ENCODE measurements around the gene FOXP2.

Gene FOXP2

GRCh38 chr7:114413761-114414155 is 857 bp upstream of the FOXP2 start:
- no peak for DNase-seq (ENCODE audit: low read depth)
- no peak overlapping the region for H3K4me3 ChIP-seq (ENCODE audit: control insufficient read depth, low read depth, low read length)
- no peak for TF ChIP-seq CTCF (IDR thresholded peaks at IDR 0.05; ENCODE audit: control insufficient read depth, insufficient read depth, low read depth, low read length, missing control alignments)

DNA sequence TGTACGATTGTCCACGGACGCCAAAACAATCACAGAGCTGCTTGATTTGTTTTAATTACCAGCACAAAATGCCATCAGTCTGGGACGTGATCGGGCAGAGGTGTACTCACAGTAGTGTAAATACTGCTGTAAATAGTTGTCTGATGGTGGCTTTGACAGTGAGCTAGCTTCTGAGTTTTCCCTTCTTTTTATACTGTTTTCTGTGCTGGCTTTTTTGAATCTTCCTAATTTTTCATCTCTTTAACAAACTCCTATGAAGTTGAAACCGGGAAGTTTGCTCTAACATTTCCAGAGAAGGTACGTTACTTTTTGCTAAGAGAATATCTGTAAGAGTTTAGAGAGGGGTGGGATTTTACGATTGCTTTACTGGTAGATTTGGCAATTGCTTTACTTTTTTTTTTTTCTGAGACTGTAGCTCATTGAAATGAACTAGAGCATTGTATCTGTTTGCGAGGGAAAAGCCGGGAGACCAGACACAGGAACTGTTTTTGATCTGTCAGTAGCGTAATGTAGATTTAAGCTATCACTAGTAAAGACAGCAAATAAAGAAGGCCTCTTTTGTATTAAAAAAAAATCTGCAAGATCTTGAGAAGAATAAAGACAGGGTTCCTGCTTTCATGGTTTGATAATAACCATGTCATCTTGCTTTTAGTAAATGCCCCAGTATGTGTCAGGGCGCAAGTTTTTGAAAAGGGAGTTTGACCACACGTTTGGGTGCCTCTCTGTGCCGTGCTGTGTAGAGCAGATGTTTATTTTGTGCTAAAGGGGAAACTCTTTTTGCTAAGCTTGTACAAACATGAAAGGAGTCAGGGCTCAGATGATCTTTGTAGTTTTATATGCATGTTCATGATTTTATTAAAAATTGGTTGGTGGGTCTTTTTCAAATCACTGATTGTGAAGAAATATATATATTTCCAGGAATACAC is 712 bp downstream of the FOXP2 start:
- peak overlapping the region; percentile 28 for H3K4me3 ChIP-seq (ENCODE audit: control insufficient read depth, low read depth, low read length)
- TF ChIP-seq CTCF (IDR thresholded peaks at IDR 0.05; ENCODE audit: control insufficient read depth, insufficient read depth, low read depth, low read length, missing control alignments) = no peak

DNA sequence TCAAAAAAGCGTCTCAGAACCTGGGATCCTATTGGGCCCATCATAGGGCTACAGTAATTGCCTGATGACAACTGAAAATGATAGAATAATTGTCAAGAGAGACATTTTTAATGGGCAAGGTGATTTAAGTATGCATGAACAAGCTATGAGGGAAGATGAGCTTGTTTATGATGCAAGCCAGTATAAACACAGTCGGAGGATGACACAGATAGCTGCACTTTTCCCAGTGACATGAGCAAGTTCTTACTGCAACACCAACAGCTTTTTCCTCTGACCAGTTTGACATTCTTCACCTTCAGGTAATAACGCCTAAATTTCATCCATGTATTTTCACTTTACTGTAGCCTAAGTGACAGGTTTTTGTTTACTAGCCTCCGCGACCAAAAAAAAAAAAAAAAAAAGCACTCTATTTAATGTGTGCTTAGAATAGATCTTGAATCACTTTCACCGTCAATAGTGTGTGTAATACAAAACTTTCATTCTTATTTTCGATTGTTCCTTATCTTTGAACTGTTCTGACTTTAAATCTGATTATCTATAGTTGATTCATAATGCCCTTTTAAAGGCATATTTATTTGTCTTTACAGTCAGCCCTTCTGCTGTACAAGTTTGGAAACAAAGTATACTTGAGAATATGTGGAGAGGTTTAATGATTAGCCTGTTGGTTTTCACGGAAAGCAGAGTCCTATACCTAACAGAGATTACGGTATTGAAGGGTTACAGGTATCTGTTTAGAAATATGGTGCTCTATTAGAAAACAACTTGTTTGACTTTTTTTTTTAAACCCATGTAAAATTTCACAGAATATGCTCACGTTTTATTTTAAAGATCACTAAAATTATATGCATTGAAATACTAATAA is 1.7 kb downstream of the FOXP2 start:
- DNase-seq (ENCODE audit: low read depth) = no peak
- TF ChIP-seq CTCF (IDR thresholded peaks at IDR 0.05; ENCODE audit: control insufficient read depth, insufficient read depth, low read depth, low read length, missing control alignments) = no peak
- H3K4me3 ChIP-seq (ENCODE audit: control insufficient read depth, low read depth, low read length) = no peak overlapping the region

More for the DNA sequence above, 712 bp downstream of the FOXP2 start:
- DNase-seq (ENCODE audit: low read depth) = no peak

DNA sequence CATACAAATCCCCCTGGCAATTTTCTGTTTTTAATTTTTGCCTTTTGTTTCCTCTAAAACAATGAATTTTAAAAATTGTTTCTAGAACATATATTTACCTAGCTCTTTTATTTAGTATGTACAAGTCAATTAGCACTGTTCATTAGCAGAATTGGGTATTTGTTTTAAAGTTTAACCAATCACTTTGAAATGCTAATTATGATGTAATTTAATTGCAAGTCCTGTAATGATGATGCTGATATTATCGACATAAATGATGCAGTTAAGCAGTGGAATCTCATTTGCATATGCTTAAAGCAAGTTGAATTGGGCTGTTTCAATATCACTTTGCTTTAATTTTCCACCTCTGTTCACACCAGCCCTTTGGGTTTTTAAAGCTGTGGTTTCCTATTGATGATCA is 2.7 kb downstream of the FOXP2 start:
- TF ChIP-seq CTCF (IDR thresholded peaks at IDR 0.05; ENCODE audit: control insufficient read depth, insufficient read depth, low read depth, low read length, missing control alignments) = no peak
- no peak for DNase-seq (ENCODE audit: low read depth)
- no peak overlapping the region for H3K4me3 ChIP-seq (ENCODE audit: control insufficient read depth, low read depth, low read length)

DNA sequence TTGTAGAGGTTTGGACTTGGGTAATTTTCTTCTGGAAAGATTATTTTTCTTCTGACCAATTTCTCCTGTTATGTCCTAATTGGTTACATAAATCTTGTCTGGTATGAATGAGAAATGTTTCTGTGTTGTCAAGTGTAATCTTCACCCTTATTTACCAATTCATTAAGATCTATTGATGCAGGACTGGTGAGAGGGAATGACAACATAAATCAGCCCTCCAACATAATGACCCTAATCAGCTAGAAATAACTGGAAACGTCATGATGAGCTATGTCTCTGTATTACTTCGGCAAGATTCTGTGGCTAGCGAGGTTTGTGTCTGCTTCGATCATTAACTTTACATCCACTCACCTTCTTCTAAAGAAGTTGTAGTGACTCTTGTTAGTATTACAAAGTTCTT is 3.5 kb downstream of the FOXP2 start:
- no peak for DNase-seq (ENCODE audit: low read depth)
- no peak overlapping the region for H3K4me3 ChIP-seq (ENCODE audit: control insufficient read depth, low read depth, low read length)
- no peak for TF ChIP-seq CTCF (IDR thresholded peaks at IDR 0.05; ENCODE audit: control insufficient read depth, insufficient read depth, low read depth, low read length, missing control alignments)

DNA sequence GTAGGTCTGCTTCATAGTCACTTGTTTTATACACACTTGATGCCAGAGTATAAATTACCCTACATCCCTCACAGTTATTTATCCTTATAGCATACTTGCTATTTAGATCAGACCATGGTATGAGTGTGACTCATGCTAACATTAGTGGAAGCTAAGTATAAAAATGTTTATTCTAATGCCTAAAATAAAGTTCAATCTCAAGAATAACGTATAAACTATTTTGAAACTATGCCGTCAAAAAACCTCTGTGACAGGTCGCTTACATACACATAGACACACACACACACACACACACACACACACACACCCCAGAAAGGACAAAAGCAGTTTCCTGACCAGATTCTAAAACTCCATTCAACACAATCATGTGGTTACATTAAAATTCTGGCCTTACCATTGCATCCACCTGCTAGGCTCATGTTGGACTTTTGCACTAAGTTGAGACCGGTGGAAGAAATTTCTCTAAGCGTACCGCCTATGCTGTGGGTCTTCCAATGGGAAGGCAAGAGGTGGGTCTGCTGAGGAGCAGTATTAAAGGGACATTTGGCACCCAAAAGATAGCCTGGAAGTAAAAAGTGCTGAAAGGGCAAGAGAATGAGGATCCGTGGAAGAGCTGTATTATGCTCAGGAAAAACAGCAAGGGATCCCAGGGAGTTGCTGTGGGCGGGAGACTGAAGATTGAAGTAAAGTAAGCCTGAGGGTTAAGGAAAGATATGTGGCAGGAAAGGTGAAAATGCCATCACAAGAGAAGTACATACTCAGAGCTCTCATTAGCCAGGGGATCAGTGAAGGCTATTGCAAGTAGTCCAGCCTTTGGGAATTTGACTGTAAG is 5.0 kb downstream of the FOXP2 start:
- TF ChIP-seq CTCF (IDR thresholded peaks at IDR 0.05; ENCODE audit: control insufficient read depth, insufficient read depth, low read depth, low read length, missing control alignments) = no peak
- no peak overlapping the region for H3K4me3 ChIP-seq (ENCODE audit: control insufficient read depth, low read depth, low read length)
- no peak for DNase-seq (ENCODE audit: low read depth)

Data from AG09309 (cell line).